ENCODE results near the gene ME1.
A peak's percentile ranks its signal among the peaks of the same experiment; 100 is the strongest.

Gene ME1

GRCh38 chr6:83381949-83382348, 48.9 kb downstream of the ME1 start:
- H3K4me3 ChIP-seq (ENCODE audit: low read depth, low read length): no peak overlapping the region
- TF ChIP-seq POLR2A (IDR thresholded peaks at IDR 0.05; ENCODE audit: extremely low read depth, insufficient read length): no peak
- TF ChIP-seq MYC (IDR thresholded peaks at IDR 0.05; ENCODE audit: low read depth, low read length): no peak
- no peak for TF ChIP-seq MAX (IDR thresholded peaks at IDR 0.05; ENCODE audit: low read depth, low read length)
- no peak for TF ChIP-seq CTCF (IDR thresholded peaks at IDR 0.05; ENCODE audit: low read depth, low read length)

GRCh38 chr6:83378621-83379388, 52.0 kb downstream of the ME1 start:
- DNase-seq (ENCODE audit: low read depth): peak; percentile 15
- no peak overlapping the region for H3K4me3 ChIP-seq (ENCODE audit: low read depth, low read length)
- TF ChIP-seq CTCF (IDR thresholded peaks at IDR 0.05; ENCODE audit: low read depth, low read length) (no peak), POLR2A (IDR thresholded peaks at IDR 0.05; ENCODE audit: extremely low read depth, insufficient read length) (no peak), MAX (IDR thresholded peaks at IDR 0.05; ENCODE audit: low read depth, low read length) (no peak), MYC (IDR thresholded peaks at IDR 0.05; ENCODE audit: low read depth, low read length) (no peak)

More at GRCh38 chr6:83381949-83382348, 48.9 kb downstream of the ME1 start:
- no peak for DNase-seq (ENCODE audit: low read depth)

GRCh38 chr6:83371423-83371822, 59.4 kb downstream of the ME1 start:
- no peak overlapping the region for H3K4me3 ChIP-seq (ENCODE audit: low read depth, low read length)
- no peak for TF ChIP-seq MAX (IDR thresholded peaks at IDR 0.05; ENCODE audit: low read depth, low read length)
- no peak for TF ChIP-seq CTCF (IDR thresholded peaks at IDR 0.05; ENCODE audit: low read depth, low read length)
- TF ChIP-seq MYC (IDR thresholded peaks at IDR 0.05; ENCODE audit: low read depth, low read length): no peak
- TF ChIP-seq POLR2A (IDR thresholded peaks at IDR 0.05; ENCODE audit: extremely low read depth, insufficient read length): no peak
- DNase-seq (ENCODE audit: low read depth): no peak

GRCh38 chr6:83370567-83370966, 60.3 kb downstream of the ME1 start:
- no peak for TF ChIP-seq CTCF (IDR thresholded peaks at IDR 0.05; ENCODE audit: low read depth, low read length)
- no peak for TF ChIP-seq MAX (IDR thresholded peaks at IDR 0.05; ENCODE audit: low read depth, low read length)
- no peak for TF ChIP-seq MYC (IDR thresholded peaks at IDR 0.05; ENCODE audit: low read depth, low read length)
- TF ChIP-seq POLR2A (IDR thresholded peaks at IDR 0.05; ENCODE audit: extremely low read depth, insufficient read length): no peak
- no peak for DNase-seq (ENCODE audit: low read depth)
- H3K4me3 ChIP-seq (ENCODE audit: low read depth, low read length): no peak overlapping the region

GRCh38 chr6:83369692-83370091, 61.2 kb downstream of the ME1 start:
- no peak for TF ChIP-seq CTCF (IDR thresholded peaks at IDR 0.05; ENCODE audit: low read depth, low read length)
- no peak for TF ChIP-seq MAX (IDR thresholded peaks at IDR 0.05; ENCODE audit: low read depth, low read length)

More at GRCh38 chr6:83369692-83370091, 61.2 kb downstream of the ME1 start:
- DNase-seq (ENCODE audit: low read depth): no peak
- no peak overlapping the region for H3K4me3 ChIP-seq (ENCODE audit: low read depth, low read length)
